Natural killer cell (primary cell): ENCODE results near the gene MID1. TPM values are rescaled to one million over a fixed set of nuclear protein-coding genes. Genes with fewer than 3 reads are reported as not detected.

Experiments used
- ATAC-seq, 3 donors: fragments of 150-1000 bp in 2 of 3; fragments of 200-7000 bp in 1 of 3; cut with Tn5 transposase; 1 replicate in 1 of 3; 2 replicates in 2 of 3; pipeline ENCODE4 v1.10.0; 2021; ENCODE audit warnings: mild to moderate bottlenecking in 2 of 3, moderate library complexity in 2 of 3
- DNase-seq, 2 donors: peaks; one replicate each; pipeline versions ENCODE4 v3.0.0 to v3.0.0-alpha.2; 2013 to 2021; ENCODE audit warnings: mixed read lengths in 1 of 2
- H3K27ac ChIP-seq: one replicate; pipeline ENCODE4 v1.5.1; 2013; ENCODE audit warnings: mild to moderate bottlenecking, low read length
- H3K27me3 ChIP-seq: one replicate; pipeline ENCODE4 v1.6.1; 2013; ENCODE audit warnings: low read length; ENCODE audit not compliant: control insufficient read depth, insufficient read depth
- H3K36me3 ChIP-seq: one replicate; pipeline ENCODE4 v1.6.1; 2013; ENCODE audit warnings: low read length; ENCODE audit not compliant: control insufficient read depth, insufficient read depth
- H3K4me1 ChIP-seq: one replicate; pipeline ENCODE4 v1.6.1; 2013; ENCODE audit warnings: low read length; ENCODE audit not compliant: control insufficient read depth, insufficient read depth
- H3K4me3 ChIP-seq: one replicate; pipeline ENCODE4 v1.5.1; 2013; ENCODE audit warnings: low read length
- H3K9me3 ChIP-seq: one replicate; pipeline ENCODE4 v1.6.1; 2013; ENCODE audit warnings: low read length; ENCODE audit not compliant: control insufficient read depth, insufficient read depth
- H3K27ac Mint-ChIP-seq, 2 donors: one replicate each; pipeline ENCODE4 v1.8.0; 2022; ENCODE audit warnings: mild to moderate bottlenecking in 2 of 2, mixed read lengths in 2 of 2, moderate library complexity in 1 of 2
- H3K27me3 Mint-ChIP-seq, 2 donors: one replicate each; pipeline ENCODE4 v1.8.0; 2022; ENCODE audit warnings: low read depth in 2 of 2, mixed read lengths in 2 of 2
- H3K36me3 Mint-ChIP-seq: one replicate; pipeline ENCODE4 v1.8.0; 2022; ENCODE audit warnings: mixed read lengths
- H3K4me1 Mint-ChIP-seq, 2 donors: one replicate each; pipeline ENCODE4 v1.8.0; 2022; ENCODE audit warnings: mixed read lengths in 2 of 2
- H3K4me3 Mint-ChIP-seq: one replicate; pipeline ENCODE4 v1.8.0; 2022; ENCODE audit warnings: mild to moderate bottlenecking, moderate library complexity, mixed read lengths
- H3K9me3 Mint-ChIP-seq, 2 donors: one replicate each; pipeline ENCODE4 v1.8.0; 2022; ENCODE audit warnings: mixed read lengths in 2 of 2
- CTCF ChIP-seq: fragments of 200-600 bp; IDR thresholded peaks from one replicate; pipeline ENCODE4 v1.8.0; 2022; ENCODE audit warnings: antibody characterized with exemption
- WGBS: methylation state at CpG from one replicate; pipeline ENCODE4 v1.1.7; 2013; ENCODE audit warnings: missing lambda C conversion rate; ENCODE audit not compliant: insufficient coverage; 5-methylcytosine and 5-hydroxymethylcytosine counted together
- intact Hi-C: fragments of 100-400 bp; cut with micrococcal nuclease; formaldehyde crosslinking; loops from one replicate; pipeline ENCODE4 v1.14.2; 2022
- total RNA-seq, 4 donors: library from RNA; stranded (reverse); fragments of 120-200 nt in 1 of 4; gene quantifications; one replicate each; pipeline versions ENCODE4 v1.2.3 to v1.2.4, GENCODE V29; 2013 to 2022

Gene MID1
- total RNA-seq, 3 donors from 2014 or later (not counting 1 experiment from before 2014, with no cell fraction given) = not detected

- DNase-seq = no peak
- no peaks in the 10 kb centered on the region for H3K4me1 ChIP-seq
- no peaks in the 10 kb centered on the region for H3K27me3 ChIP-seq
- Mint-ChIP-seq H3K4me1 (no peaks in the 10 kb centered on the region), H3K9me3 (no peaks in the 10 kb centered on the region), H3K36me3 (no peaks in the 10 kb centered on the region), H3K4me3 (no peak overlapping the region), H3K27ac (no peak overlapping the region), H3K27me3 (no peaks in the 10 kb centered on the region)
- TF ChIP-seq CTCF = no peak
- H3K9me3 ChIP-seq = no peaks in the 10 kb centered on the region
- no peak overlapping the region for H3K4me3 ChIP-seq
- 89% methylated on average over 4 of the region's 5 CpGs for WGBS
- intact Hi-C loops = no loop called here
- H3K27ac ChIP-seq = no peak overlapping the region
- no peaks in the 10 kb centered on the region for H3K36me3 ChIP-seq
- ATAC-seq = no peak
These were observed 170.0 kb downstream of the MID1 start for GRCh38 chrX:10450229-10450958.

- no peaks in the 10 kb centered on the region for H3K9me3 ChIP-seq
- ATAC-seq (no peak), DNase-seq (no peak)
- H3K4me3 Mint-ChIP-seq = no peak overlapping the region
- H3K4me3 ChIP-seq = no peak overlapping the region
- H3K27ac ChIP-seq = no peak overlapping the region
- no peaks in the 10 kb centered on the region for H3K4me1 Mint-ChIP-seq
- H3K4me1 ChIP-seq = no peaks in the 10 kb centered on the region
- 100% methylated on average over 1 of the region's 4 CpGs for WGBS
- intact Hi-C loops = no loop called here
- H3K36me3 Mint-ChIP-seq = no peaks in the 10 kb centered on the region
- TF ChIP-seq CTCF = no peak
- H3K9me3 Mint-ChIP-seq = no peaks in the 10 kb centered on the region
- H3K27ac Mint-ChIP-seq = no peak overlapping the region
- no peaks in the 10 kb centered on the region for H3K27me3 ChIP-seq
- no peaks in the 10 kb centered on the region for H3K36me3 ChIP-seq
- peaks cover 0 to 6% of the 10 kb centered on the region in 2 donors for H3K27me3 Mint-ChIP-seq
These were observed 172.7 kb downstream of the MID1 start for GRCh38 chrX:10447564-10448214.

GRCh38 chrX:10444204-10444603 lies 176.2 kb downstream of the MID1 start:
- H3K27me3 ChIP-seq = no peaks in the 10 kb centered on the region
- peaks cover 3 to 6% of the 10 kb centered on the region in 2 donors for H3K27me3 Mint-ChIP-seq
- no peaks in the 10 kb centered on the region for H3K4me1 ChIP-seq
- no peaks in the 10 kb centered on the region for H3K36me3 Mint-ChIP-seq
- H3K9me3 ChIP-seq = no peaks in the 10 kb centered on the region
- no peak for ATAC-seq
- intact Hi-C loops = no loop called here
- no peaks in the 10 kb centered on the region for H3K4me1 Mint-ChIP-seq
- peaks cover 0 to 5% of the 10 kb centered on the region in 2 donors for H3K9me3 Mint-ChIP-seq
- no peak for DNase-seq
- H3K27ac Mint-ChIP-seq = no peak overlapping the region
- no peaks in the 10 kb centered on the region for H3K36me3 ChIP-seq
- WGBS = 83% methylated on average over 1 of the region's 2 CpGs
- H3K4me3 Mint-ChIP-seq = no peak overlapping the region
- no peak overlapping the region for H3K4me3 ChIP-seq
- H3K27ac ChIP-seq = no peak overlapping the region
- TF ChIP-seq CTCF = no peak
